H9 (cell line): ENCODE data around the gene TMEM127. TPM values are rescaled to one million over a fixed set of nuclear protein-coding genes. Genes with fewer than 3 reads are reported as not detected.

Experiments
- DNase-seq: peaks from one replicate; pipeline ENCODE4 v3.0.0-alpha.2; 2017
- H2AFZ ChIP-seq: one replicate; pipeline ENCODE4 v1.6.1; 2013; ENCODE audit warnings: mild to moderate bottlenecking, low read length, control low read depth, moderate library complexity
- H2AK5ac ChIP-seq: 2 replicates; pipeline ENCODE4 v1.6.1; 2013; ENCODE audit warnings: low read length, control low read depth, mixed read lengths; ENCODE audit not compliant: insufficient read length
- H2BK120ac ChIP-seq: one replicate; pipeline ENCODE4 v1.6.1; 2013; ENCODE audit warnings: low read depth, mild to moderate bottlenecking, low read length, control low read depth, inconsistent platforms; ENCODE audit not compliant: poor library complexity, severe bottlenecking
- H2BK12ac ChIP-seq: 2 replicates; pipeline ENCODE4 v1.6.1; 2013; ENCODE audit warnings: low read length, control low read depth, mixed read lengths, low read depth; ENCODE audit not compliant: insufficient read length
- H2BK15ac ChIP-seq: 2 replicates; pipeline ENCODE4 v1.6.1; 2013; ENCODE audit warnings: low read depth, low read length, control low read depth
- H2BK20ac ChIP-seq: one replicate; pipeline ENCODE4 v1.6.1; 2013; ENCODE audit warnings: low read depth, mild to moderate bottlenecking, low read length, control low read depth, inconsistent platforms; ENCODE audit not compliant: poor library complexity, severe bottlenecking
- H2BK5ac ChIP-seq: 2 replicates; pipeline ENCODE4 v1.6.1; 2013; ENCODE audit warnings: low read length, control low read depth, mixed read lengths; ENCODE audit not compliant: insufficient read length
- H3K14ac ChIP-seq: 2 replicates; pipeline ENCODE4 v1.6.1; 2013; ENCODE audit warnings: low read length, control low read depth; ENCODE audit not compliant: insufficient read depth
- H3K18ac ChIP-seq: 2 replicates; pipeline ENCODE4 v1.6.1; 2013; ENCODE audit warnings: low read depth, mild to moderate bottlenecking, mixed read lengths, low read length, control low read depth; ENCODE audit not compliant: insufficient read length
- H3K23ac ChIP-seq: 2 replicates; pipeline ENCODE4 v1.6.1; 2013; ENCODE audit warnings: low read length, control low read depth, mixed read lengths, low read depth; ENCODE audit not compliant: insufficient read length
- H3K23me2 ChIP-seq: 2 replicates; pipeline ENCODE4 v1.6.1; 2013; ENCODE audit warnings: low read depth, mild to moderate bottlenecking, mixed read lengths, low read length, control low read depth; ENCODE audit not compliant: insufficient read length, poor library complexity, severe bottlenecking
- H3K27ac ChIP-seq: 2 replicates; pipeline ENCODE4 v1.5.1; 2013; ENCODE audit warnings: low read length, control low read depth, mixed read lengths, low read depth; ENCODE audit not compliant: insufficient read length
- H3K27me3 ChIP-seq: 2 replicates; pipeline ENCODE4 v1.6.1; 2013; ENCODE audit warnings: low read length, control low read depth, inconsistent platforms; ENCODE audit not compliant: insufficient read depth
- H3K4ac ChIP-seq: 2 replicates; pipeline ENCODE4 v1.6.1; 2013; ENCODE audit warnings: low read depth, mild to moderate bottlenecking, control low read depth, inconsistent platforms, low read length, moderate library complexity
- H3K4me1 ChIP-seq: 2 replicates; pipeline ENCODE4 v1.6.1; 2013; ENCODE audit warnings: low read length, control low read depth, inconsistent platforms; ENCODE audit not compliant: insufficient read depth
- H3K4me2 ChIP-seq: 2 replicates; pipeline ENCODE4 v1.6.1; 2013; ENCODE audit warnings: low read length, control low read depth, mixed read lengths; ENCODE audit not compliant: insufficient read length, insufficient read depth
- H3K56ac ChIP-seq: 2 replicates; pipeline ENCODE4 v1.6.1; 2013; ENCODE audit warnings: low read depth, mild to moderate bottlenecking, mixed read lengths, low read length, control low read depth; ENCODE audit not compliant: insufficient read length
- H3K79me1 ChIP-seq: 2 replicates; pipeline ENCODE4 v1.6.1; 2013; ENCODE audit warnings: low read depth, mild to moderate bottlenecking, moderate library complexity, low read length, control low read depth, inconsistent platforms; ENCODE audit not compliant: insufficient read depth, poor library complexity, severe bottlenecking
- H3K79me2 ChIP-seq: 2 replicates; pipeline ENCODE4 v1.6.1; 2013; ENCODE audit warnings: low read length, control low read depth, inconsistent platforms; ENCODE audit not compliant: insufficient read depth
- H3K9ac ChIP-seq: 2 replicates; pipeline ENCODE4 v1.6.1; 2013; ENCODE audit warnings: low read length, control low read depth, mixed read lengths; ENCODE audit not compliant: insufficient read length; ENCODE audit errors: extremely low read depth
- H3K9me3 ChIP-seq: one replicate; pipeline ENCODE4 v1.6.1; 2013; ENCODE audit warnings: low read depth, low read length, inconsistent platforms; ENCODE audit not compliant: control insufficient read depth
- H3T11ph ChIP-seq: one replicate; pipeline ENCODE4 v1.6.1; 2013; ENCODE audit warnings: mild to moderate bottlenecking, low read length, control low read depth, inconsistent platforms
- H4K20me1 ChIP-seq: one replicate; pipeline ENCODE4 v1.6.1; 2013; ENCODE audit not compliant: control insufficient read depth, insufficient read length, insufficient read depth
- H4K5ac ChIP-seq: 2 replicates; pipeline ENCODE4 v1.6.1; 2013; ENCODE audit warnings: low read depth, mild to moderate bottlenecking, mixed read lengths, low read length, control low read depth; ENCODE audit not compliant: insufficient read length
- H4K8ac ChIP-seq: replicated peaks from 2 replicates; pipeline ENCODE4 v1.6.1; 2013; ENCODE audit warnings: low read length, control low read depth, mixed read lengths, low read depth; ENCODE audit not compliant: insufficient read length
- H4K91ac ChIP-seq: 2 replicates; pipeline ENCODE4 v1.6.1; 2013; ENCODE audit warnings: low read depth, mild to moderate bottlenecking, moderate library complexity, mixed read lengths, low read length, control low read depth; ENCODE audit not compliant: insufficient read length
- H3K27ac Mint-ChIP-seq, 3 experiments: 2 replicates in 2 of 3; 3 replicates in 1 of 3; pipeline ENCODE4 v1.8.0; 2020 to 2021; ENCODE audit warnings: mixed read lengths in 3 of 3, mild to moderate bottlenecking in 1 of 3, moderate library complexity in 1 of 3
- H3K27me3 Mint-ChIP-seq: 2 replicates; pipeline ENCODE4 v1.8.0; 2021; ENCODE audit warnings: low read depth, mild to moderate bottlenecking, moderate library complexity, mixed read lengths
- H3K36me3 Mint-ChIP-seq, 3 experiments: 2 replicates in 2 of 3; 3 replicates in 1 of 3; pipeline ENCODE4 v1.8.0; 2020 to 2021; ENCODE audit warnings: low read depth in 3 of 3, mixed read lengths in 3 of 3; ENCODE audit not compliant: insufficient read depth in 1 of 3
- H3K4me1 Mint-ChIP-seq, 2 experiments: 2 replicates each; pipeline ENCODE4 v1.8.0; 2020; ENCODE audit warnings: mixed read lengths in 2 of 2
- H3K4me3 Mint-ChIP-seq, 2 experiments: 2 replicates in 1 of 2; 3 replicates in 1 of 2; pipeline ENCODE4 v1.8.0; 2020 to 2021; ENCODE audit warnings: mild to moderate bottlenecking in 2 of 2, mixed read lengths in 2 of 2, moderate library complexity in 1 of 2
- H3K9me3 Mint-ChIP-seq, 2 experiments: 2 replicates in 1 of 2; 3 replicates in 1 of 2; pipeline ENCODE4 v1.8.0; 2020; ENCODE audit warnings: mild to moderate bottlenecking in 2 of 2, mixed read lengths in 2 of 2, moderate library complexity in 1 of 2
- CTCF ChIP-seq: fragments of 200-600 bp; sonication (generic); conservative IDR thresholded peaks from 3 replicates; pipeline ENCODE4 v1.8.0; 2021; ENCODE audit warnings: antibody characterized with exemption, mild to moderate bottlenecking
- WGBS: extraction: QIAGEN DNeasy Blood & Tissue Kit; methylation state at CpG from one replicate; pipeline ENCODE4 v1.1.7; 2013; ENCODE audit warnings: missing lambda C conversion rate, low lambda C conversion rate, mixed read lengths; ENCODE audit not compliant: insufficient read length; ENCODE audit errors: extremely low coverage; 5-methylcytosine and 5-hydroxymethylcytosine counted together
- total RNA-seq: library from RNA; stranded (reverse); gene quantifications from 2 replicates; pipeline ENCODE4 v1.2.1, GENCODE V29; 2021

TMEM127 gene
- total RNA-seq, 1 experiment from 2014 or later, result 30.1 TPM

DNA sequence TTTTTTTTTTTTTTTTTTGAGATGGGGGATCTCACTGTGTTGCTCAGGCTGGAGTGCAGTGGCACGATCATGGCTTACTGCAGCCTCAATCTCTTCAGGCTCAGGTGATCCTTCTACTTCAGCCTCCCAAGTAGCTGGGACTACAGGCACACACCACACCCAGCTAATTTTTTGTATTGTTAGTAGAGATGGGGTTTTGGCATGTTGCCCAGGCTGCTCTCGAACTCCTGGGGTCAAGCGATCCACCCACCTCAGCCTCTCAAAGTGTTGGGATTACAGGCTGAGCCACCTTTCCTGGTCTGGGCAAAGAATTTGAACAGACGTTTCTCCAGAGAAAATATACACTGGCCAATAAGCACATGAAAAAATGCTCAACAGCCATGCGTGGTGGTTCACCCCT, 42.5 kb upstream of the TMEM127 start:
- Histone ChIP-seq H3K18ac (no peak overlapping the region), H3T11ph (no peak overlapping the region), H3K27me3 (no peaks in the 10 kb centered on the region), H3K14ac (no peak overlapping the region), H2AFZ (no peak overlapping the region), H3K9ac (no peak overlapping the region), H2BK20ac (no peak overlapping the region), H3K4ac (no peak overlapping the region), H3K4me2 (no peak overlapping the region), H4K20me1 (no peaks in the 10 kb centered on the region), H3K56ac (no peak overlapping the region), H2AK5ac (no peak overlapping the region), H3K4me1 (peaks cover 3% of the 10 kb centered on the region; the same call in 1 of the 2 replicates), H2BK5ac (no peak overlapping the region), H2BK12ac (no peak overlapping the region), H3K9me3 (no peaks in the 10 kb centered on the region), H2BK15ac (no peak overlapping the region), H3K23ac (no peak overlapping the region), H2BK120ac (no peak overlapping the region), H4K91ac (no peak overlapping the region), H3K79me2 (peaks cover 5% of the 10 kb centered on the region; the same call in 1 of the 2 replicates), H3K23me2 (peaks cover 9% of the 10 kb centered on the region), H3K27ac (no peak overlapping the region), H4K5ac (no peak overlapping the region), H3K79me1 (no peaks in the 10 kb centered on the region), H4K8ac (no peak overlapping the region)
- H3K36me3 Mint-ChIP-seq, result peaks cover 12 to 16% (median 13%) of the 10 kb centered on the region in 3 experiments; a peak in 6 of 7 replicates
- no peak overlapping the region for H3K27ac Mint-ChIP-seq
- no peak overlapping the region for H3K4me3 Mint-ChIP-seq
- DNase-seq, result no peak
- H3K9me3 Mint-ChIP-seq, result no peaks in the 10 kb centered on the region; a peak in 1 of 5 replicates
- peaks cover 4% of the 10 kb centered on the region for H3K27me3 Mint-ChIP-seq
- TF ChIP-seq CTCF, result no peak
- WGBS, result no CpG with 5 or more reads among the region's 5 CpGs
- peaks cover 22 to 25% of the 10 kb centered on the region in 2 experiments for H3K4me1 Mint-ChIP-seq
